22Rv1 (cell line): ENCODE results near the gene CSMD2.

Experiments used
- CTCF ChIP-seq: fragments of 450-650 bp; IDR thresholded peaks from 2 replicates; pipeline ENCODE4 v1.5.1; 2017; ENCODE audit warnings: mild to moderate bottlenecking
- ZFX ChIP-seq: fragments of 450-650 bp; IDR thresholded peaks from 2 replicates; pipeline ENCODE4 v1.6.1; 2017; ENCODE audit warnings: antibody characterized with exemption, borderline replicate concordance

DNA sequence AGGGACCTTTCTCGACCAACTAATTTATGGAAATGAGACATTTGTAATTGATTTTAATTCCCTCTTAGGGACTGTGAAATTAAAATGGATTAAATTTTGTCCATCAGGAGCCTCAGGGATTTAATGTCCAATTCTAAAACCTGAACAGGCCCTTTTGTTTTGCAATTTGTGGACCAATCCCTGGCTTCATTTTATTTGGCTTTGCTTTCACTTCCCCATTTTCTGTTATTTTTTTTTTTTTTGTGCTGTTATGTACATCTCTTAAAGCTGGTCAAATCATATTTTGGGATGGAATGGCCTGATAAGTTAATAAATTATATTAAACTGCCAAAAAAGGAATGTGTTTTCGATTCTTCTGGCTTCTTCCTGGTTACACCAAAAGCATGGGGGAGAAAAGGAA, 663.7 kb downstream of the CSMD2 start:
- TF ChIP-seq CTCF: no peak
- no peak for TF ChIP-seq ZFX
